GM12891 (cell line): ENCODE measurements around the gene CABCOCO1.

Source experiments
- POLR2AphosphoS5 ChIP-seq: IDR thresholded peaks from 2 replicates; pipeline ENCODE4 v1.6.1; 2011; ENCODE audit warnings: low read depth, low read length, control low read depth
- TAF1 ChIP-seq: IDR thresholded peaks from 2 replicates; pipeline ENCODE4 v1.6.1; 2011; ENCODE audit warnings: low read depth, low read length, control low read depth

GRCh38 chr10:61653699-61654098 lies 9.0 kb upstream of the CABCOCO1 start:
- no peak for TF ChIP-seq TAF1
- TF ChIP-seq POLR2AphosphoS5 = no peak
